DMS79 treated with DMSO at 0.1 percent for 48 hours (cell line): ENCODE data around the gene TSPAN14.

Experiments
- DNase-seq: peaks from one replicate; lab custom pipeline; 2025; lab: John Stamatoyannopoulos, UW

TSPAN14 gene

GRCh38 chr10:80487791-80488538 is 33.9 kb downstream of the TSPAN14 start:
- DNase-seq: no peak

GRCh38 chr10:80488539-80489066 is 34.5 kb downstream of the TSPAN14 start:
- DNase-seq: peak; percentile 3

- DNase-seq: no peak
These were observed 35.4 kb downstream of the TSPAN14 start for GRCh38 chr10:80489371-80490112.

- DNase-seq: no peak
These were observed 37.4 kb downstream of the TSPAN14 start for GRCh38 chr10:80491251-80492102.

- no peak for DNase-seq
These were observed 38.9 kb downstream of the TSPAN14 start for GRCh38 chr10:80492848-80493521.

GRCh38 chr10:80493522-80494051 is 39.5 kb downstream of the TSPAN14 start:
- DNase-seq: no peak

- no peak for DNase-seq
These were observed 42.6 kb downstream of the TSPAN14 start for GRCh38 chr10:80496555-80497172.

- no peak for DNase-seq
These were observed 43.3 kb downstream of the TSPAN14 start for GRCh38 chr10:80497187-80498077.

GRCh38 chr10:80498078-80498832 is 44.1 kb downstream of the TSPAN14 start:
- no peak for DNase-seq

- DNase-seq: peak; percentile 71
These were observed 45.0 kb downstream of the TSPAN14 start for GRCh38 chr10:80498833-80499741.

GRCh38 chr10:80500572-80501380 is 46.7 kb downstream of the TSPAN14 start:
- DNase-seq: no peak

- DNase-seq: no peak
These were observed 47.3 kb downstream of the TSPAN14 start for GRCh38 chr10:80501381-80501912.

- no peak for DNase-seq
These were observed 47.9 kb downstream of the TSPAN14 start for GRCh38 chr10:80501913-80502521.

- DNase-seq: no peak
These were observed 48.8 kb downstream of the TSPAN14 start for GRCh38 chr10:80502621-80503583.

GRCh38 chr10:80503584-80504157 is 49.6 kb downstream of the TSPAN14 start:
- DNase-seq: no peak
